Activated T-helper 1 cell treated with anti-CD3 and anti-CD28 coated beads, Interleukin-12 subunit alpha, Interleukin-12 subunit beta, Interleukin-2, Interleukin-4 antibody, amounts not matched to agents 30 ng/mL and 10 ng/mL and 1 ng/mL, durations not matched to agents 14 hours and 24 hours and 36 hours (primary cell): Measurements from ENCODE around the gene PHLDA1. TPM values are rescaled to one million over a fixed set of nuclear protein-coding genes. Genes with fewer than 3 reads are reported as not detected.

Source experiments
- total RNA-seq: library from RNA; stranded (reverse); gene quantifications from 2 replicates; pipeline ENCODE4 v1.2.3, GENCODE V29; 2022

PHLDA1 gene
- total RNA-seq, 1 donor from 2014 or later: 88.9 TPM

Other genes with a start within 250 kb of the PHLDA1 start
- gene NAP1L1, start 52.9 kb upstream of the PHLDA1 start, total RNA-seq: 584 and 605 TPM in 2 replicates